Glomerular visceral epithelial cell (primary cell): Measurements from ENCODE around the gene P2RX6.
"Not testable (repeated sequence)": the region's sequence is repeated elsewhere in the genome, so short reads cannot be mapped to it uniquely, and the experiment has no call there.

Experiments used
- DNase-seq: peaks from one replicate; pipeline ENCODE4 v3.0.0-alpha.2; 2016; ENCODE audit errors: extremely low spot score

P2RX6 gene

GRCh38 chr22:21052715-21053459 is 37.9 kb downstream of the P2RX6 start:
- DNase-seq: no peak

- DNase-seq: no peak
Measured at GRCh38 chr22:21054046-21054713, 39.2 kb downstream of the P2RX6 start.

- DNase-seq: no peak
Measured at GRCh38 chr22:21054714-21055563, 40.0 kb downstream of the P2RX6 start.

GRCh38 chr22:21055564-21055834 is 40.5 kb downstream of the P2RX6 start:
- no peak for DNase-seq

- no peak for DNase-seq
Measured at GRCh38 chr22:21055880-21056319, 40.9 kb downstream of the P2RX6 start.

- DNase-seq: not testable (repeated sequence)
Measured at GRCh38 chr22:21060363-21060762, 45.4 kb downstream of the P2RX6 start.

GRCh38 chr22:21061660-21062321 is 46.8 kb downstream of the P2RX6 start:
- DNase-seq: not testable (repeated sequence)

- not testable (repeated sequence) for DNase-seq
Measured at GRCh38 chr22:21064425-21064824, 49.5 kb downstream of the P2RX6 start.

GRCh38 chr22:21064917-21065864 is 50.2 kb downstream of the P2RX6 start:
- DNase-seq: no peak

GRCh38 chr22:21067075-21067900 is 52.3 kb downstream of the P2RX6 start:
- DNase-seq: no peak

GRCh38 chr22:21067901-21068680 is 53.1 kb downstream of the P2RX6 start:
- no peak for DNase-seq

GRCh38 chr22:21068681-21069276 is 53.8 kb downstream of the P2RX6 start:
- DNase-seq: no peak

GRCh38 chr22:21069375-21069774 is 54.4 kb downstream of the P2RX6 start:
- no peak for DNase-seq

- DNase-seq: no peak
Measured at GRCh38 chr22:21070690-21071615, 56.0 kb downstream of the P2RX6 start.

- DNase-seq: not testable (repeated sequence)
Measured at GRCh38 chr22:21071796-21072195, 56.8 kb downstream of the P2RX6 start.

GRCh38 chr22:21073023-21073422 is 58.1 kb downstream of the P2RX6 start:
- no peak for DNase-seq

- no peak for DNase-seq
Measured at GRCh38 chr22:21073482-21073881, 58.5 kb downstream of the P2RX6 start.
